ENCODE results near the gene GYG2. TPM values are rescaled to one million over a fixed set of nuclear protein-coding genes. Genes with fewer than 3 reads are reported as not detected.
"Not testable (repeated sequence)": the region's sequence is repeated elsewhere in the genome, so short reads cannot be mapped to it uniquely, and the experiment has no call there.

The GYG2 gene
- total RNA-seq, 4 donors from 2014 or later, result 3.0 to 6.8 (median 4.2) TPM

- TF ChIP-seq POLR2AphosphoS5 (IDR thresholded peaks at IDR 0.05), result no peak
- TF ChIP-seq, protein P1, sequence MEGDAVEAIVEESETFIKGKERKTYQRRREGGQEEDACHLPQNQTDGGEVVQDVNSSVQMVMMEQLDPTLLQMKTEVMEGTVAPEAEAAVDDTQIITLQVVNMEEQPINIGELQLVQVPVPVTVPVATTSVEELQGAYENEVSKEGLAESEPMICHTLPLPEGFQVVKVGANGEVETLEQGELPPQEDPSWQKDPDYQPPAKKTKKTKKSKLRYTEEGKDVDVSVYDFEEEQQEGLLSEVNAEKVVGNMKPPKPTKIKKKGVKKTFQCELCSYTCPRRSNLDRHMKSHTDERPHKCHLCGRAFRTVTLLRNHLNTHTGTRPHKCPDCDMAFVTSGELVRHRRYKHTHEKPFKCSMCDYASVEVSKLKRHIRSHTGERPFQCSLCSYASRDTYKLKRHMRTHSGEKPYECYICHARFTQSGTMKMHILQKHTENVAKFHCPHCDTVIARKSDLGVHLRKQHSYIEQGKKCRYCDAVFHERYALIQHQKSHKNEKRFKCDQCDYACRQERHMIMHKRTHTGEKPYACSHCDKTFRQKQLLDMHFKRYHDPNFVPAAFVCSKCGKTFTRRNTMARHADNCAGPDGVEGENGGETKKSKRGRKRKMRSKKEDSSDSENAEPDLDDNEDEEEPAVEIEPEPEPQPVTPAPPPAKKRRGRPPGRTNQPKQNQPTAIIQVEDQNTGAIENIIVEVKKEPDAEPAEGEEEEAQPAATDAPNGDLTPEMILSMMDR (IDR thresholded peaks at IDR 0.05), result no peak
- no peak for TF ChIP-seq POLR2A (IDR thresholded peaks at IDR 0.05)
- no peak for TF ChIP-seq EP300 (IDR thresholded peaks at IDR 0.05; ENCODE audit: low read depth)
- Histone ChIP-seq H3K4me1 (no peaks in the 10 kb centered on the region), H3K9me3 (no peaks in the 10 kb centered on the region), H3K36me3 (no peaks in the 10 kb centered on the region), H3K27me3 (no peaks in the 10 kb centered on the region), H3K27ac (no peak overlapping the region), H3K4me3 (no peak overlapping the region)
- in situ Hi-C loops (cut with MboI; ENCODE audit: low pct_ligation_motif_present in 1 of 4, low pct_unique_long_range_greater_than_20kb in 1 of 4, low sequenced_read_pairs in 3 of 4), result no loop called here
- no peak for DNase-seq
- WGBS, 2 donors (ENCODE audit: low coverage in 1 of 2), result 80% methylated on average over 4 of the region's 4 CpGs; no CpG with 5 or more reads in 1 of the 2 donors
- intact Hi-C loops (cut with DNase I; ENCODE audit: low total_unique reads), result no loop called here
Measured at GRCh38 chrX:2788980-2789379, 39.8 kb upstream of the GYG2 start.

- no peak for TF ChIP-seq POLR2AphosphoS5 (IDR thresholded peaks at IDR 0.05)
- no peak for TF ChIP-seq POLR2A (IDR thresholded peaks at IDR 0.05)
- TF ChIP-seq, protein P1 (IDR thresholded peaks at IDR 0.05), result no peak
- Histone ChIP-seq H3K27ac (no peak overlapping the region), H3K4me3 (no peak overlapping the region), H3K4me1 (no peaks in the 10 kb centered on the region), H3K36me3 (no peaks in the 10 kb centered on the region), H3K9me3 (no peaks in the 10 kb centered on the region), H3K27me3 (no peaks in the 10 kb centered on the region)
- no peak for DNase-seq
- WGBS, 2 donors (ENCODE audit: low coverage in 1 of 2), result 88 to 100% methylated on average over 2 to 3 of the region's 3 CpGs
- intact Hi-C loops (cut with DNase I; ENCODE audit: low total_unique reads), result no loop called here
- in situ Hi-C loops (cut with MboI; ENCODE audit: low pct_ligation_motif_present in 1 of 4, low pct_unique_long_range_greater_than_20kb in 1 of 4, low sequenced_read_pairs in 3 of 4), result no loop called here
Measured at GRCh38 chrX:2789569-2789968, 39.2 kb upstream of the GYG2 start.

- H3K27ac ChIP-seq, result no peak overlapping the region
- no peaks in the 10 kb centered on the region for H3K36me3 ChIP-seq
- H3K27me3 ChIP-seq, result no peaks in the 10 kb centered on the region
- H3K9me3 ChIP-seq, result no peaks in the 10 kb centered on the region
- whole genome bisulfite sequencing, 2 donors (ENCODE audit: low coverage in 1 of 2), result 73 to 100% methylated on average over 1 to 7 of the region's 7 CpGs
- no peak for TF ChIP-seq POLR2AphosphoS5 (IDR thresholded peaks at IDR 0.05)
- TF ChIP-seq POLR2A (IDR thresholded peaks at IDR 0.05), result no peak
- TF ChIP-seq, protein P1 (IDR thresholded peaks at IDR 0.05), result no peak
- TF ChIP-seq EP300 (IDR thresholded peaks at IDR 0.05; ENCODE audit: low read depth), result no peak
- no peak for DNase-seq
- intact Hi-C loops (cut with DNase I; ENCODE audit: low total_unique reads) (no loop called here), in situ Hi-C loops (cut with MboI; ENCODE audit: low pct_ligation_motif_present in 1 of 4, low pct_unique_long_range_greater_than_20kb in 1 of 4, low sequenced_read_pairs in 3 of 4) (no loop called here)
- no peak overlapping the region for H3K4me3 ChIP-seq
- no peaks in the 10 kb centered on the region for H3K4me1 ChIP-seq
Measured at GRCh38 chrX:2793752-2794151, 35.0 kb upstream of the GYG2 start.

- no peak for DNase-seq
- Histone ChIP-seq H3K4me1 (no peaks in the 10 kb centered on the region), H3K9me3 (no peaks in the 10 kb centered on the region), H3K4me3 (no peak overlapping the region), H3K36me3 (no peaks in the 10 kb centered on the region), H3K27ac (no peak overlapping the region), H3K27me3 (no peaks in the 10 kb centered on the region)
- TF ChIP-seq POLR2AphosphoS5 (IDR thresholded peaks at IDR 0.05) (no peak), EP300 (IDR thresholded peaks at IDR 0.05; ENCODE audit: low read depth) (no peak), POLR2A (IDR thresholded peaks at IDR 0.05) (no peak)
- TF ChIP-seq, protein P1 (IDR thresholded peaks at IDR 0.05), result no peak
- in situ Hi-C loops (cut with MboI; ENCODE audit: low pct_ligation_motif_present in 1 of 4, low pct_unique_long_range_greater_than_20kb in 1 of 4, low sequenced_read_pairs in 3 of 4), result no loop called here
- 87% methylated on average over 19 of the region's 19 CpGs; no CpG with 5 or more reads in 1 of the 2 donors for WGBS, 2 donors (ENCODE audit: low coverage in 1 of 2)
- intact Hi-C loops (cut with DNase I; ENCODE audit: low total_unique reads), result no loop called here
Measured at GRCh38 chrX:2794336-2794735, 34.4 kb upstream of the GYG2 start.

DNA sequence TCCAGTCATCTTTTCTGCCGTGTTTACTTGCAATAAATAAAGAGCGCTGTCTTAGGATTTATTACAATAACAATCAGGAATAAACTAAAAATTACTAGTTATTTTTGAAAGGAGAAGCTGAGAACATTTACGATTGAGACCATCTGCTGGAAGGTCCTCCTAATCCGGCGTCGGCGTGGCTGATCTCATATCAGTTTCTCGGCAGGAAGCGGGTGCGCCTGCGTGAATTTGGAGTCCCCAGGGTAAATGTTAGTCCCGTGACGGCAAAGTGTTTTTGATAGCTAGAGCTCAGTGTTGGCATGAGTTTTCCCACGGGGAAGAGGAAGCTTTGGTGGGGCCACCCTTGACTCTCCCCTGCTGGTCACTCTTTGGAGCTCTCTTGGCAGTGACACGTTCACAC is 31.9 kb upstream of the GYG2 start:
- WGBS, 2 donors (ENCODE audit: low coverage in 1 of 2), result 81% methylated on average over 15 of the region's 15 CpGs; no CpG with 5 or more reads in 1 of the 2 donors
- H3K36me3 ChIP-seq; H3K9me3 ChIP-seq; H3K27me3 ChIP-seq; in situ Hi-C loops (cut with MboI; ENCODE audit: low pct_ligation_motif_present in 1 of 4, low pct_unique_long_range_greater_than_20kb in 1 of 4, low sequenced_read_pairs in 3 of 4); DNase-seq; intact Hi-C loops (cut with DNase I; ENCODE audit: low total_unique reads); H3K27ac ChIP-seq; H3K4me1 ChIP-seq; H3K4me3 ChIP-seq: not testable (repeated sequence)

Measured in transverse colon (tissue), 4 donors.